WI38 (cell line): ENCODE measurements around the gene IKZF2.

Experiments
- H3K4me3 ChIP-seq: 2 replicates; pipeline ENCODE4 v1.5.1; 2011; ENCODE audit warnings: low read depth, mild to moderate bottlenecking, control low read depth, low read length
- CTCF ChIP-seq: IDR thresholded peaks from 2 replicates; pipeline ENCODE4 v1.5.1; 2012; ENCODE audit warnings: low read depth, mild to moderate bottlenecking, control low read depth, low read length

The IKZF2 gene

DNA sequence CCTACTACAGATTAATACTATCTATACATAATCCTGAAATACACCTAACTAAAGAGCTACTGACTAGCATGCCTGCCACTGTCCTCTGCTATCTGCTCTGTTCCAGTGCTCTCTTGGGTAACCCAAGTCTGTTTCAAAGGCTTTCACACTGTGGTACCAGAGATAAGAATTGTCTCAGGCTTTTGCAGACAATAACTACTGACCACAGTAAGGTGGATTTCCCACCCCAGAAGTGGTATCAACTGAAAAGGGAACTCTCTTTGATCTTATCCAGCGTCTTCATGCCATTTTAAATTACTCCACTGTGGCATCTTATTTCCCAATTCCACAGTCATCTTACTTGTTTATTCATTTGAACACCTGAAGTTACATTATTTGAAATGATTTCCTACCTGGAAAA lies 190.2 kb downstream of the IKZF2 start:
- no peak for TF ChIP-seq CTCF
- H3K4me3 ChIP-seq = no peak overlapping the region

DNA sequence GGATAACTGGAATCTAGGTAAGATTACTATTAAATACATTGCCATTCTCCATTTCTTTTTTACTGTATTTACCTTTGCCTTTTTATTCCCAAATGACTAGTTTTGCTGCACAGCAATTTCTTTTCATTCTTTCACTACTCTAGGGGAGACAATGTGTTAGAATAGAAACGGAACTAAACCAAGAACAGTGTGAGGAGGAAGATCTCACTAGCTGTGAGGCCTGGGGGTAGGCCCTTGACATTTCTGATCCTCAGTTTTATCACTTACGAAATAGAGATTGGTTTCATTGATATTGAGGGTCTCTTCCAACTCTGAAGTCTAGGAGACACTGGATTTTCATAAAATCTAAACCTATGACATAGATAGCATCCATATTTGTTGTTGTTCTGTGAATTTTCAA lies 191.1 kb downstream of the IKZF2 start:
- no peak for TF ChIP-seq CTCF
- no peak overlapping the region for H3K4me3 ChIP-seq

DNA sequence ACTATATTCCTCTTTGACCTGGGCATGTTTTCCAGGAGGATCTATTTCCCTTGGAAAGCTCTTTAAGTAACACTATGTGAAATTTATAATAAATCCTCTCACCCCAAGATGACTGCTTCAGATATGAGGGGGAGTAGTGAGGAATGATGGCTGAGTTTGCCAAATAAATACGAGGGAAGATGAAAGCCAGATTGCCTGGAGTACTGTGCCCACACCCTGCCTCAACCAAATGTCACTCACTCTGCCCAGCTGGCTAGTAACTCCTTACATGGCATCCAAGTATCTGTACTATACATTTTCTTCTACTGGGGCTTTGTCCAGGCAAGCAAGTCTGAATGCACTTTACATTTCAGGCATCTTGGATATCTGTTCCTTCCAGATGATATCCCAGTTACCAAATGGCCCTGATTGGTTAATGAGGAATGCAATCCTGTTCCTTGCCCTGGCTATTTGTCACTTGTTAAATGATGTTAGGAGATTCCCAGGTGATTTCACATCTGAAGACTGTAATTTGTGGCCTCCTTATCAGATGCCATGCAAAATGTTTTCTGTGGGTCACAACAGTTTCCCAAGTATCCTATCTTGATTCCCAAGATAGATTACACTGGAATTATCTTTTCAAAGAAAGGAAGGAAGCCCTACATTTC lies 191.8 kb downstream of the IKZF2 start:
- TF ChIP-seq CTCF = no peak

GRCh38 chr2:212958757-212959295 lies 192.6 kb downstream of the IKZF2 start:
- TF ChIP-seq CTCF = no peak
- no peak overlapping the region for H3K4me3 ChIP-seq

More for the DNA sequence above, 191.8 kb downstream of the IKZF2 start:
- no peak overlapping the region for H3K4me3 ChIP-seq

- no peak overlapping the region for H3K4me3 ChIP-seq
- TF ChIP-seq CTCF = no peak
Measured at GRCh38 chr2:212958133-212958532, 193.3 kb downstream of the IKZF2 start.

DNA sequence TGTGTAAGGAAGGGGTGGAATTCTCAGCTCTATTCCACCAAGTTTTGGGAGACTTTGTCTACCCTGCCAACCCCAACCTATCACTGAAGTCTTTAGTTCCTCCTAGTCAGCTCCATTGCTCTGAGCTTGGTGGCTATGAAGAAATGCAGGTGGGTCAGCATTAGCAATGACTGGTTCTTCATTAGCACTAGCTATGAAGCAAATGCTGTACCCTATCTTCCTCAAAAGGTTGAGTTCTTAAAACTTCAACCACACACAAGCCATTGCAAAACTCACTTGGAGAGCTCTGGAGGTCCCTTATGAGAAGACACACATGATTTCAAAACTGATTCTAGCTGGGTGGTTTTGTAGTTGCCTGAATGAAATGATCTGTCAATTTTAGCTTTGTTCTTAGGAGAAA lies 193.8 kb downstream of the IKZF2 start:
- no peak overlapping the region for H3K4me3 ChIP-seq
- TF ChIP-seq CTCF = no peak

- TF ChIP-seq CTCF = no peak
Measured at GRCh38 chr2:212956665-212957607, 194.5 kb downstream of the IKZF2 start.

More at GRCh38 chr2:212956665-212957607, 194.5 kb downstream of the IKZF2 start:
- H3K4me3 ChIP-seq = no peak overlapping the region
